ENCODE results near the gene HPSE2.
"Not testable (repeated sequence)": the region's sequence is repeated elsewhere in the genome, so short reads cannot be mapped to it uniquely, and the experiment has no call there.

Gene HPSE2

DNA sequence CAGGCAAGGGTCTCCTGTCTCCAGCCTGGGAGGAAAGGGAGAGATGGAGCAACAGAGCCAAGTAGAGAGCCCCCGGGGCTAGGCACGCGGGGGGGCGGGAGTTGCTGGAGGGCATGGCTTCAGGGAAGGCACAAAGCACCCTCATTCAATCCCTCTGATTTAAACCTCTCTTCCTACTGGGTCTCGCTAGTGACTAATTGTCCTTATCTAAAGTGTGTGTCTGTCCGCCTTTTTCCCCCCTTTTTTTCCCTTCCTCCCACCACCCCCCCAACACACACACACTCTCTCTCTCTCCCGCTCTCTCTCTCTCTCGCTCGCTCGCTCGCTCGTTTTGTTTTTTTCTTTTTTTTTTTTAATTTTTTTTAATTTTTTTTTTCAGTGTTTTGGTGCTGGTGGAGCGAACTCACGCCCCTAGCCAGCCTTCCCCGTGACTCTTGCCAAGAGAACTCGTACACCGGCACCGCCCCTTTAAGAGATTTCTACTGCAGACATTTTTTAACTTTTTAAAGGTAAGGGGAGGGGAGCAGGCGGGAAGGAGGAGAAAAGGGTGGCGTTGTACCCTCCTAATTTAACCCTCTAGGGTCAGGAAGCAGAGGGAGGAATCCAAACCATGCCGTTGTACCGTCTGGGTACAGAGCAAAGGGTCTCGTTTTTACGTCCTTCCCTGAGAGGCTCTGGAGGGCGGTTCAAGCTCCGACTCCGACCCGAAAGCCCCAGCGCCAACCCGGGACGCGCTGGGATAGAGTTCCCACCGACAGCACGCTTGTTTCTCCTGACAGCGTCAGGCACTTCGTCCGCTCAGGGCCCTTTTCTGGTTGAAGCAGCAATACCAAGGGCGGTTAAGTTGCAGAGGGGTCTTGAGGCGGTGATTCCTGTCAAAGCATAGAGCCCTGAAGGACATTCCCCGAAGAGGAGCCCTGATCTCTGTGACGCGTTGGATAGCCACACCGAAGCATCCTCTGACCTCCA lies at the start of gene HPSE2:
TSS of gene HPSE2 (minus strand) at position 195 of the 969 bp plus-strand sequence.
- DNase-seq: no peak

DNA sequence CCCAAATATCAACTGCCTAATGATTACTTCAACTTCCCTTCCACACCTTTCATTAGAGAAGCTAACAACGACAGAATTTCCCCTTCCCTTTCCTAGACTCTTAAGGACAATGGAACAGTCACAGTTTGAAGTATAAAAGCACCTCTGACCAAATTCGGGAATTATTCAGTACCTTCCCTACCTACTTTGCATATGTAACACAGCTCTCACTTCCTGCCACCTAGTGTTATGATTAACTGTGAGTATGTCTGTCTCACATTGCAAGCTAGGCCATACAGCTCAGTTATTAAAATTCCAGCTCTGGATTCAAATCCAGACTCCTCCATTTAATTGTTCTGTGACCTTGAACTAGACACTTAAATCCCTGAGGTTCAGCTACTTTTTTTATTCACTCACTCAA lies 44.8 kb upstream of the HPSE2 start:
- no peak for DNase-seq

DNA sequence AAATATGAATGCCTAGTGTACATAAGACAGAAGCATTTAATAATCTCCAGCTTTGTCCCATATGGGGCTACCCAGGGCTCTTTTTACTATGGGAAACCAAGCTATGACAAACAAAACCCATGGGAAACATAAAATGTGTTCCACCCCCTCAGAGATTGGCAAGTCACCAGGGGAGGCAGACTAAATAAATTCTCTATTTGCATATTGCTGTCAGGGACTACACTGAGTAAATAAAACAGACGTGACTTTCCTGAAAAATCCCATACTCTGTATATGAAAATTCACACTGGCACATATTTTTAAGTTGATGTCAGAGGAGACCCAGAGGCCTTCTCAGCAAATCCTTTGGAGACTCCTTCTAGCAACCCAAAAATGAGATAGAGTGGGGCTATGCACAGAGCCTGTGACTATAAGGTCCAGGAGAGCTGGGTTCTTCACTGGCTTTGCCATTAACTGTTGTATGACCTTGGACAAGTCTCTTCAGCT lies 44.0 kb upstream of the HPSE2 start:
- DNase-seq: no peak

DNA sequence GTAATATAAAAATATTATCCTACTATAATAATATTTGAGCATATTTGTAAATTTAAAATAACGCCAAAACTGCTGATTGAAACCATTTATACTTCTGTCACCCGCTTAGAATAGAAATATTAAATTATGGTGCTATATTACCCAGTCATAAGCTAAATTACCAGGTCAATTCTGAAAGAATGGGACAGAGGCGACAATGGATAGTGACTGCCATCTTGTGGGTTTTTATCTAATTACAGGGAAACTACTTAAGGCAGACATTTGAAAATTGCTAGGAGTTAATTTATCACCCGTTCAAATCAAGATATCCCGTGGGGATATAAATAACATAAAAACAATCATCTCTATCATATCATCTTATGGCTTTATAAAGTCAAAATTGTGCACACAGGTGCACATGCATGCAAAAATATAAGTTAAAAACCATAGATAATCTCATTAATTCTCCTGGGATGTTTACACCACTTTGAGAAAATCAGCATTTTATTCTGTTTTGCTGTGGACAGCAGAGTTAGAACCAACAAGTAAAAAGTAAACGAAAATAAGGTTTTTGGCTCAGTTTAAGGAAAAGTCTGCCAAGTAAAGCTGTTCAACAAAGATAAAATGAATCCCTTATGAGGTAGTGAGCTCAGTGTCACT lies 41.3 kb upstream of the HPSE2 start:
- peak; percentile 6 for DNase-seq

DNA sequence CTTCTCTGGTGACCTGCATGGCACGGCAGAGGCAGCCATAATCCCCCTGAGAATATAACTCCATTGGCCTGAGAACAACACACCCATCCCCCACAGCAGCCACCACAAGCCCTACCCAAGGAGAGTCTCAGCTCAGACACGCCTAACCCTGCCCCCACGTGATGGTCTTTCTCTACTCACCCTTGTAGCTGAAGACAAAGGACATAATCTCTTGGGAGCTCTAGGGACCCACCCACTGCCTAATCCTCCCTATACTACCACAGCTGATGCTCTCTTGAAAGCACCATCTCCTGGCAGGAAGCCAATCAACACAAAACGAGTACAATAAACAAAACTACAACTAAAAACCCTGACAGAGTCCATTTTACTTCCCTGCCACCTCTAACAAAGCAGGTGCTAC lies 30.7 kb upstream of the HPSE2 start:
- DNase-seq: no peak

DNA sequence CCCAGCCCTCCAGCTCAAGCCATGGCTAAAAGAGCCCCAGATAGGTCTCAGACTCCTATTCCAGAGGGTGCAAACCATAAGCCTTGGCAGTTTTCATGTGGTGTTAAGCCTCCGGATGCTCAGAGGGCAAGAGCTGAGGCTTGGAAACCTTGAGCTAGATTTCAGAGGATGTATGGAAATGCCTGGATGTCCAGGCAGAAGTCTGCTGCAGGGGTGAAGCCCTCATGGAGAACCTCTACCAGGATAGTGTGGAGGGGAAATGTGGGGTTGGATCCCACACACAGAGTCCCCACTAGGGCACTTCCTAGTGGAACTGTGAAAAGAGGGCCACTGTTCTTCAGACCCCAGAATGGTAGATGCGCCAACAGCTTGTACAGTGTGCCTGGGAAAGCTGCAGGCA lies 13.2 kb upstream of the HPSE2 start:
- no peak for DNase-seq

DNA sequence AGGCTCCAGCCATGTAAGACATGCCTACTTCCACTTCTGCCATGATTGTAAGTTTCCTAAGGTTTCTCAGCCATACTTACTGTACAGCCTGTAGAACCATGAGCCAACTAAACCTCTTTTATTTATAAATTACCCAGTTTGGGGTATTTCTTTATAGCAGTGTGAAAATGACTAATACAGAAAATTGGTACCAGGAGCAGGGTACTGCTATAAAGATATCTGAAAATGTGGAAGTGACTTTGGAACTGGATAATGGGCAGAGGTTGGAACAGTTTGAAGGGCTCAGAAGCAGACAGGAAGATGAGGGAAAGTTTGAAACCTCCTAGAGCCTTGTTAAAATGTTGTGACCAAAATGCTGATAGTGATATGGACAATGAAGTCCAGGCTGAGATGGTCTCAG lies 12.2 kb upstream of the HPSE2 start:
- not testable (repeated sequence) for DNase-seq

DNA sequence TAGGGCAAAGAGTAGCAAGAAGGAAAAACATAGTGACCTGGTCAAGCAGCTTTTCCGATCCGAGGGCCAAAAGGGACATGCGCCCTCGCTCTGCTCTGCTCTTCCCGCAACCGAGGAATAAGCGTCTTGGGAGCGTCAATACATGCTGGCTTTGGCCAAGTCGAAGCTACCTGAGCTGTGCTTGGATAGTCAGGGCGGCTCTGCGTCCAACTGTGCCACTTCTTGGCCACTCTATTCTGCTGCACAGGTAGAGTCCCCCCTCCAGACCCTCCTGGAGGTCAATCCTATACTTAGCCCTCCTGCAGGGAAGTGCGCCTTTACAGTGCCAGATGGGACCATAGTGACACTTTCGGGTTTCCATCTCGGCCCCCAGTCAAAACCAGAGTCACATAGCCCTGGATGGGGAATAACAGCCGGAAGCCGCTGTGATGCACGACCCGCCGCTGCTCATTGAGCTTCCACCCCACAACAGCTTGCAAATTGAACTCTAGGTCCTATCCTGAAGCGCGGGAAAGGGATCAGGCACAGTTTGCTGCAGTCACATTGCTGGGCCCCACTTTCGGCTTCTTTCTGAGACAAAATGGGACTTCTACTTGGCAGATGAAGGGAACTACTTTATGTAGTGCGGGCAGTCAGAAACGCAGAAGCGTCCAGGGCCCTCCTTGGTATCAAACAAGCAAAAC lies 1.1 kb upstream of the HPSE2 start:
- no peak for DNase-seq

DNA sequence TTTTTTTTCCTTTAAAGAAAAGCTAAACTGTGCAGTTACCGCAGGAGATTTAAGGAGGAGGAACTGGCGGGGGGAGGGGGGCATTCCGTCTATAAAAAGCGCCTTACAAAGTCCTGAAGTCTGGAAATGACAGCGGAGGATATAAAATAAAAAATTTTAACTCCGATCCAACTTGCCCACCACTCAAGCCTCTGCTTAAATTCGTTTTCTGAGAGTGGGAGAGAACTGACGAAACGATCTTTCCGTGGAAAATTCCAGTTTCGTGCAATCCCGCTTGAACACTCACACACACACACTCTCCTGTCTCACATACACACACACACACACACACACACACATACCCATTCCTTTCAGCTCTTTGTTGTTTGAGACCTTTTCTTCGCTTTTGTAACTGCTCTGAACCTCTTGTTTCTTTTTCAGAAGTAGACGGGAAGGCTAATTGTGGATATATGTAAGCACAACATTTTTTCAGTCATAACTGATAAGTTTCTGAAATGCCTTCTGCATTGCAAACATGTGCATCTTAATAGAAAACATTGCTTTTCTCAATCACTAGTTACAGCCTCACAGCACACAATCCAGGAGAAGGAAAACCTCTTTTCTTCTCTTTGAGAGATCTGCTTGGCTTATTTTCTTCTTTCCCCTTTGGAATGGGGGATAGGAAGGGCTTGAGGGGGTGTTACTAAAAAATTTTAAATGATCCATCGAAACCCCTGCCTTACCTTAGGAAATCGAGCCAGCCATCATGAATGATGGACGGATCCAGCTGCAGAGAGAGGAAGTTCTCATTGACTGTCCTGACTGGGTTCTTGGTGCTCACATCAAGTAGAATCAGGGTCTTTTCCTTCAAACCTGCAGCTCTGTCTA lies 628 bp downstream of the HPSE2 start:
- no peak for DNase-seq

DNA sequence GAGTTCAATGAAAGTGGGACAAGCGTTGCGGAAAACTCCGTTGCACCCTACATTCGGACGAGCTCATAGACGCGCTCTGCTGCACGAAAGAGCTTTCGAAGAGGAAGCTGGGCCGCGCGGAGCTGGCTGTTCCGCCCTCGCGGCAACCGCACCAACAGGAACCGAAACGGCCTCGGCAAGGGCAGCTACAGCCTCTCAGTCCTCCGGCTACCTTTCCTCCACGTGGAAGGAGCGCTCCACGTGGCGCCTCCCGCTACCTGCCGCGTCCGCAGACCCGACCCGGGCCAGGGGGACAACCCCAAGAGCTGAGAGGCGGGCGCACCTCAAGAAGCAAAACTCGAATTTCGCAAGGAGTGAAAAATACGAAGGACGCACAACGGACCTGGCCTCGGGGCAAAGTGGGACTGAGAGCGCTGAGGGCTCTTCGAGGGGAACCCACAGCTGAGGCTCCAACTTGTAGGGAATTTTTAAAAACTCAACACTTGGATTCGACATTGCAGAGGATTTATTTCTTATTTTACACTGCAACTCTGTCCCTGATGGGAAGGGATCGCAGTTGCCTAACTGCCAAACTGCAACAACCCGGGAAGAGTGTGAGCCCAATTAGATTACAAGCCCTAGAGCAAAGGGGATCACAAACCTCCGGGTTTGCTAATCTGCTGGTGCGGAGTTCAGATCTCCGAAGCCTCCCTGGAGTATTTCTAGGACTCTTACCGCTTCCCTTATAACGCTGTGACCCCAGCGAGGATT lies 1.4 kb downstream of the HPSE2 start:
- peak; percentile 71 for DNase-seq

DNA sequence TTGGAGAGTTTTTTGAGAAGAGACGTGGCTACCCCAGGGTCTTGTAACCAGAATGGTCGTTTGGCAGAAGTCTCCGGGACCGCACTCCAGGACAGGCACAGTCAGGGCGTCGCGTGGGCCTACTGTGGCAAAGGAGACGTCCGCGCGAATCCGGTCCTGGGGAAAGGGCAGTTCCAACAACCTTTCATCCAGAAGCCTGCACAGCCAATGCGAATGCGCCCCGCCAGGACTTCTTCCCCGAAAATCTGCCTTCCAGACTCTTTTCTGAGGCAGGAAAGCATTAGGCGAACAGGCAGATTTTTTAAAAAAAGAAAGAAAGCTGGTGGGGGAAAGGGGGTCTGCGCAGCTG lies 2.0 kb downstream of the HPSE2 start:
- DNase-seq: no peak

DNA sequence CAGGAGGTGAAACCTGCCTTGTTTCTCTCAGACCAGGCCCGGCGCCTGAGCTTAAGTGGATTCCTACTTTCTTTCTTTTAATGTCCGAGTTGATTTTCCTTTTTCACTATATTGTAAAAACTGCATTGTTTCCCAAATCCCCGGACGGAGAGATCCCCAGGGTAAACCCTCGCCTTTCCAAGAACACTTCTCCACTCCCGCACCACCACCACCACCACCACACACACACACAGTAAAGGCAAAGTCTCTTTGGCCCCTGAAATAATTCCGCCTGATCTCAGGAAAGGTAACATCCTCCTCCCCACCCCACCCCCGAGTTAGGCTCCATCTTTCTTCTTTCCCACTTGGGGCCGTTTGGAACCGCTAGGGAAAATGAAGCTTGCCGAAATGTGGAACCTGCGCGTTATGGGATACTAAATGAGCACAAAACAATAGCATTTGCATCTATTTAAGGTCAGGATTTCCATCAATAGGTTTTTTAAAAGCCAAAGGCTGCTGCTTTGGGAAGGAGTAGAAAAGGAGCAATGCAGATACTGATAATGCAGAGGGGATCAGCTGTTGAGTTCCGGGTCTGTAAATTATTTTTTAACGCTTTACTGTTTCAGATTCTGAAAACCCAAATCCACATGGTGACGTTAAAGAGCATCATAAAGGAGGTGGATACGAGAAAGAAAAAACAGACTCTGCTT lies 2.5 kb downstream of the HPSE2 start:
- DNase-seq: no peak

DNA sequence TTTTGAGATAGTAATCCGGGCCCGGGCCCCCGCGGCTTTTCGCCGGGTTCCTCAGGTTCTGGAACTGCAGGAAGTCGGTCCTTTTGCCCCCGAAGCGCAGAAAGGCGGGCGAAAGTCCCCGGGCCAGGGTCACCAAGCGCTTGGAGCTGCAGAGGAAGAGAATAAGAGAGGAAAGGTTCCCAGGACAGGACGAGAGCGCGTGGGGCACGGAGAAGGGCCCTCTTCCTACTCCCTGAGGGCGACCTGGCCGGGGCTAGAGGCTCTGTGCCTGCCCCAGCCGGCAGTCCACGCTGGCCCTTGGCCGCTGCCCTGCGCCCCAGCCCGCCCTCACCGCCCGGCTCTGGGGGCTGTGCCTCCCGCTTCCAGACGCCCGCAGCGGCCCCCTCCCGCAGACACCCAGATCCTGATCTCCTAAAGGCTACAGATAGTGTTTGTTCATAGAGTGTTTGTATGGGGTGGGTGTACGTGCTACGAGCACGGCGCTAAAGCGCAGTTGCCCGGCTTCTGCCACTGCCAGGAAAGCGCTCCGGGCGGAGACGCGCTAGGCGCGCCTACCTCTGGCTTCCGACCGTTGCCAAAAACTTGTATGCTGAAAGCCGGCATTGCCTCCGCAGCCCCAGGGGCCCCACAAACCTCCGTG lies 3.2 kb downstream of the HPSE2 start:
- DNase-seq: peak; percentile 15

DNA sequence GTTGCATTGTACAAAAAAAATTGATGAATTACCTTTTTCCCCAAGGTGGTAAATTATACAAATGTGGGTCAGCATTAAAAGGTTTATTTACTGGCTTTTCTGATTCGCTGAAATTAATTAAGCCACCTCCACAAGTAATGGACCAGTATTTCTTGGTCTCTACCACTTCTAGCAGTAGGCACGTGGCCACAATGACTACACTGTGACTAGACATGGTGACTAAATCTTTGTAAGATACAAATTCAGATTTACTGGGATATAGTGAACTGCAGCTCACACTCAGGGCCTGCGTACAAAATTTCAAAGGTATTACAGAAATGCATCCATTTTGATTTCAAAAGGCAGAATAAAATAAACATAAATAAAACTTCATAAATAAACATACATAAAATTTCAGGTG lies 10.9 kb downstream of the HPSE2 start:
- no peak for DNase-seq

DNA sequence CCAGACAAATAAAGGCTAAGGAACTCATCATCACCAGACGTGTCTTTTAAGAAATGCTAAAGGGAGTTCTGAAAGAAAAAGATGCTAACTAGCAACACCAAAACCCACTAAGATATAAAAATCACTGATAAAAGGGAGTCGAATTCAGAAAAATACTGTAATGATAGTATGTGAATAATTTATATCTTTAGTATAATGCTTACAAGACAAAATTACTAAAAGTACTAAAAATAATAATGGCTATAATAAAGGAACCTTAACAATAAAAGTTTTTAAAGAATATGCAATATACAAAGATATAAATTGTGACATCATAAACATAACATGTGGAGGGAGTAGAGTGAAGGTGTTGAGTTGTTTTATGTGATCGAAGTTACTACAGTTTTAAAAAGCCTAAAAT lies 28.3 kb downstream of the HPSE2 start:
- DNase-seq: no peak

DNA sequence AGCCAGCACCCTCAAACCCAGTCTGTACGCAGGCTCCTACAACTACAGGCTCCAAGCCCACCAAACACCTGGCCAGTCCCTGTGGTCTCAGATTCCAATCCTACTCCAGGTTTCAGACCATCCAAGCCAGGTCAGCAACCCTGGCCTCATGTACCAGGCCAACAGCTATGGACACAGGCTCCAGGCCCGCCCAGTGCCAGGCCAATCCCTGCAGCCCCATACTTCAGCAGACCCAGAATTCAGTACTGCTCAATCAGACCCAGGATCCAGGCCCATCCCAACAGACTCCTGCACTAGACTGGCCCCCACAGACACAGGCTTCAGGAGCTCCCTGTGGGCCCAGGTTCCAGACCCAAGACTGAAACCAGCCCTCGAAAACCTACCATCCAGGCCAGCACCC lies 32.3 kb downstream of the HPSE2 start:
- no peak for DNase-seq

DNA sequence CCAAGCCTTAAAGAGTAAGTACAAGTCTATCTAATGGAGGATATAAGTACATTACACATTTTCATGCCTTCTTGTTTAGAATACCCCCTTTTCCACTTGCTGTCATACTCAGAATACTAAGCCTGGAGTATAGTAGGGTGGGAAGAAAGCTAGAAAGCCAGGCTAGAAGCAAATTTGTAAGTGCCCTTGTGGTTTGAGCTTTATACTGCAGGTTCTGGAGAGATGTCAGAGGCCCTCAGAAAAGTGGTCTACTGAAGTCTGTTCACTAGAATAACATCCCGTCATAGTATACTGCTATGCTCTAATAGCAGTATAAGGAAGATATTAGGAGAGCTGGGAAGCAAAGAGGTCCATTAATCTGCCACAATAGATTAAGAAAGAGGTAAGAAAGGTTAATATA lies 62.7 kb downstream of the HPSE2 start:
- DNase-seq: no peak

DNA sequence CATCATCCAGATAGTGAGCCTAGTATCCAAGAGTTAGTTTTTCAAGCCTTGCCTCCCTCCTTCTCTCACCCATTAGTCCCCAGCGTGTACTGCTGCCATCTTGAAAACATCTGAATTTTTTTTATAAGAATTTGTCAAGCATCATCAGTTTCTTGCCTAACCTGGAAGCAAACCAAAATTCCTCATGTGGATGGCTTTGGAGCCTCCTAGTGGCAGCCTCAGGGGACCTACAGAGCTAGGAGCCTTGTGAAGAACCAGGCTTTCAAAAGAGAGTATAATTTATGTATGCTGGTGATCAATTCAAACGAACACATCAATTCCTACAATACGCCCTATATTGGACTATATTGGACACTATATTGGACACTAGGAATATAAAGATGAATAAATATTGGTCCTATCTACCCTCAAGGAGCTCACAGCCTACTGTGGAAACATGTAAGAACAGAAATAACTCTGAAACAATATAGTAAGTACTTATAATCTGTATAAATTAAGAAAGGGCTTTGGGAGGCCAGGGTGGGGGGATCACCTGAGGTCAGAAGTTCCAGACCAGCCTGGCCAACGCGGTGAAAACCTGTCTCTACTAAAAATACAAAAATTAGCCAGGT lies 63.4 kb downstream of the HPSE2 start:
- DNase-seq: peak; percentile 13

DNA sequence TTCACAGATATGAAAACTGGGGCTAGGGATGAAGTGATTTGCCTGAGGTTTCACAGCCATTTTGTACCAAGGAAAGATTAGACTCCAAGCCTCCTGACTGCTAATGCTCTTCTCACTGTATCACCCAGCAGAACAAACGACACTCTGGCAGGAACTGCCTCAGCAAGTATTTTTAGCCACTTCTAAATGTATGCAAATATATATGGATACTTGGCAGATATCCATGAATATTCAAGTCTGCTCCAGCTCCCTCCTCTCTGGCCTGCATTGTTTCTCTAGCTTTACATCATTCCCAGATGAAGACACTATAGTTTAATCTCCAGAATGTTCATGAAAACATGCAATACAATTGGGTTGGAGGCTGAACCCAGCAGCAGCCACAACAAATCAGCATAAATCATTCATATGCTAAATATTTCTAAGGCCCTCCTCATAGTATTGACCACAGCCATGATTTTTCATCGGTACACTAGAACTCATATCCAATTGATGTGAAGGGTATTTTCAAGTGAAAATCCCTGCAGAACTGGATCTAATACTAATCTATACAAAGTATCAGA lies 65.5 kb downstream of the HPSE2 start:
- no peak for DNase-seq

DNA sequence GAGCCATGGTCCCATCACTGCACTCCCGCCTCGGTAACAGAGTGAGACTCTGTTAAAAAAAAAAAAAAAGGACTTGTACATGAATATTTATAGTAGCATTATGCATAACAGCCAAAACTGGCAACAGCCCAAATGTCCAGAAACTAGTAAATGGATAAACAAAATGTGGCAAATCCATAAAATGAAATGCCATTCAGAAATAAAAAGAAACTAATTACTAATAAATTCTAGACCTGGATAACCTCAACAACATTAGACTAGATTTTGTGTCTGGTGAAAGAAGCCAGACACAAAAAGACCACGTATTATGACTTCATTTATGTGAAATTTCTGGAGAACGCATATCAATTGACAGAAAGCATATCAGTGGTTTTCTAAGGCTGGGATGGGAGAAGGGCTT lies 74.5 kb downstream of the HPSE2 start:
- DNase-seq: no peak

All from activated CD4-positive, alpha-beta T cell treated with anti-CD3 and anti-CD28 coated beads, Interleukin-10, Interleukin-2, amounts not matched to agents 100 ng/mL and 50 ng/mL, durations not matched to agents 16 hours and 8 hours (primary cell).